Measurements from ENCODE around the gene MAP4K5. TPM values are rescaled to one million over a fixed set of nuclear protein-coding genes. Genes with fewer than 3 reads are reported as not detected.
A peak's percentile ranks its signal among the peaks of the same experiment; 100 is the strongest.

MAP4K5 gene
- total RNA-seq (2021; ENCODE audit: unreplicated experiment) (39.1 TPM), Bru-seq, nascent RNA (percentile 91 among the genes with signal in this experiment), BruChase-seq, experiment 1, labeled RNA remaining after a 6-hour chase (percentile 82 among the genes with signal in this experiment), BruChase-seq, experiment 2, labeled RNA remaining after a 2-hour chase (percentile 84 among the genes with signal in this experiment)
- 7.7 and 9.6 TPM in 2 replicates for polyA plus RNA-seq (2012)
- long read RNA-seq, partial matches to known transcripts, result 6 of 31 reads
- long read RNA-seq, other reads (novel, unspliced or antisense), result 25 of 31 reads

DNA sequence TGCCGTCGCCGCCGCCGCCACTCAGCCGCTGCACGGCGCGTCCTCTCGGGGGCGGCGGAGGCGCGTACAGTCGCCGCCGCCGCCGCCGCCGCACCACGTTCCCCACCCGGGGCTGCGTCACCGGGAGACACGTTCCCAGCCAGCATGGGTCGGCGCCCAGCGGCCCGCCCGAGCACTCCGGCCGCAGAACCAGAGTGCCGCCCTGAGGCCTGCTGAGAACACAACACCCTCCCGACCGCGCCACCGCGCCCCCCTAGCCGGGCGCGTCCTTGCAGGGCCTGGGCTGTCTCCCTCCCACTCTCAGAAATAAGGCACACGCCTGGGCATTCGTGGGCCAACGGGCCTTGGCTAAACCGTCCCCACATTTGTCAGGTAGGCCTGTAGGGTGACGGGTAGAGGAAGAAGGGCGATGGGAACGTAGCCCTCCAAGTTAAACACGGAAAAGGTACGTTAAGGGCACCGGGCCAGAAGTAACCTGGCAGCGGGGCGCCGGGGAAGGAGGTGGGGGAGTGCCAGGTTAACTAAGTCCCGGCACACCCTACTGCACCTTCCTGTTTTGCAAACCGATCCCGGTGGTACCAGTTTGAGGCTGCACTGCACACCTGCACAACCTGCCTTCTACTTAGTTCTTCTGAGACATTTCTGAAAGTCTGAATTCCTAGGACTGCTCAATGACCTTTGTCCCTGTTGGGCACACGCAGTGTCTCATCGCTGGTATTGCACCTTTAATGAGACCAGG, at the start of gene MAP4K5:
Gene MAP4K5 (minus strand): TSS at position 68 of the 739 bp plus-strand sequence. CDS start 520 bp downstream, outside the sequence.
- ChIA-PET POLR2A (interaction anchor here (0.6 to 0.9 kb wide), 2 partner anchors 203 to 211 kb away, joined by 3 read pairs; no protein-coding TSS in a partner anchor), CTCF (interaction anchor here (0.7 to 1.4 kb wide), 7 partner anchors 10 to 624 kb away, joined by 3 to 6 read pairs (median 3); no protein-coding TSS in a partner anchor), RAD21 (ENCODE audit: low non-redundant PET in 1 of 2, low total read pairs in 2 of 2, uncharacterized antibody in 2 of 2, unreplicated experiment in 2 of 2) (interaction anchor here (0.8 to 1.0 kb wide), 2 partner anchors 212 to 215 kb away, joined by 3 to 4 read pairs; no protein-coding TSS in a partner anchor)
- Histone ChIP-seq H3K9me2 (ENCODE audit: insufficient read depth) (no peaks in the 10 kb centered on the region), H3K27ac (ENCODE audit: low read depth, low read length) (peak within 1 kb of the TSS; percentile 88), H3K79me2 (ENCODE audit: insufficient read depth, low read length) (peaks cover 43% of the 10 kb centered on the region), H3K4me2 (ENCODE audit: low read length) (peak within 1 kb of the TSS; percentile 97), H3K36me3 (ENCODE audit: control insufficient read depth in 1 of 2, insufficient read depth in 2 of 2, low read length in 2 of 2) (no peaks in the 10 kb centered on the region), H2AFZ (ENCODE audit: low read depth, low read length, poor library complexity, severe bottlenecking) (peak within 1 kb of the TSS; percentile 94), H3K9ac (ENCODE audit: low read length) (peak within 1 kb of the TSS; percentile 89), H4K20me1 (ENCODE audit: insufficient read depth) (peaks cover 12% of the 10 kb centered on the region; the same call in 1 of the 2 replicates), H3K9me3 (ENCODE audit: control insufficient read depth in 1 of 2, insufficient read depth in 1 of 2, low read depth in 1 of 2, low read length in 2 of 2) (no peaks in the 10 kb centered on the region), H3K27me3 (ENCODE audit: insufficient read depth, low read length) (no peaks in the 10 kb centered on the region), H3K4me1 (ENCODE audit: control insufficient read depth in 1 of 2, insufficient read depth in 2 of 2, low read length in 2 of 2) (peaks cover 9 to 27% of the 10 kb centered on the region in 2 experiments; a peak in 3 of 4 replicates), H3K4me3 (replicated peaks in 1 of 2; ENCODE audit: low read depth in 1 of 2, low read length in 2 of 2) (peak within 1 kb of the TSS; percentile 76 to 81)
- no TSS peak for BruUV-seq (replicated peaks)
- intact Hi-C loops (cut with micrococcal nuclease), result loop anchor here (1.0 to 5.0 kb wide), 3 partner anchors 211 to 670 kb away; no protein-coding TSS in a partner anchor
- ATAC-seq (peak; percentile 94), DNase-seq (ENCODE audit: low read depth, low spot score) (peak; percentile 76)
- TF ChIP-seq, protein P1, sequence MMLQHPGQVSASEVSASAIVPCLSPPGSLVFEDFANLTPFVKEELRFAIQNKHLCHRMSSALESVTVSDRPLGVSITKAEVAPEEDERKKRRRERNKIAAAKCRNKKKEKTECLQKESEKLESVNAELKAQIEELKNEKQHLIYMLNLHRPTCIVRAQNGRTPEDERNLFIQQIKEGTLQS (IDR thresholded peaks at IDR 0.05), result no peak
- peak; percentile 56 for TF ChIP-seq POLR2A (IDR thresholded peaks at IDR 0.05; ENCODE audit: borderline replicate concordance, extremely low read depth, insufficient read depth, insufficient read length)
- TF ChIP-seq JUND (IDR thresholded peaks at IDR 0.05), result no peak
- TF ChIP-seq ZFX (IDR thresholded peaks at IDR 0.05), result no peak; the same call in 1 of the 2 replicates
- TF ChIP-seq, protein P2, sequence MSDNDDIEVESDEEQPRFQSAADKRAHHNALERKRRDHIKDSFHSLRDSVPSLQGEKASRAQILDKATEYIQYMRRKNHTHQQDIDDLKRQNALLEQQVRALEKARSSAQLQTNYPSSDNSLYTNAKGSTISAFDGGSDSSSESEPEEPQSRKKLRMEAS (IDR thresholded peaks at IDR 0.05), result peak; percentile 86
- peak; percentile 65 for TF ChIP-seq YY1 (IDR thresholded peaks at IDR 0.05; ENCODE audit: extremely low read depth, insufficient replicate concordance, low read depth, low read length)
- TF ChIP-seq SIN3A (IDR thresholded peaks at IDR 0.05; ENCODE audit: low read depth), result peak; percentile 70; the same call in 1 of the 2 replicates
- 0 out of 2 replicates have a peak, but pooled peaks have one; percentile 64 for TF ChIP-seq CBX3 (IDR thresholded peaks at IDR 0.05; ENCODE audit: low read depth)
- peak; percentile 62 for TF ChIP-seq TCF7L2 (IDR thresholded peaks at IDR 0.05; ENCODE audit: borderline replicate concordance, extremely low read depth, insufficient read depth, insufficient read length)
- TF ChIP-seq, protein P3, sequence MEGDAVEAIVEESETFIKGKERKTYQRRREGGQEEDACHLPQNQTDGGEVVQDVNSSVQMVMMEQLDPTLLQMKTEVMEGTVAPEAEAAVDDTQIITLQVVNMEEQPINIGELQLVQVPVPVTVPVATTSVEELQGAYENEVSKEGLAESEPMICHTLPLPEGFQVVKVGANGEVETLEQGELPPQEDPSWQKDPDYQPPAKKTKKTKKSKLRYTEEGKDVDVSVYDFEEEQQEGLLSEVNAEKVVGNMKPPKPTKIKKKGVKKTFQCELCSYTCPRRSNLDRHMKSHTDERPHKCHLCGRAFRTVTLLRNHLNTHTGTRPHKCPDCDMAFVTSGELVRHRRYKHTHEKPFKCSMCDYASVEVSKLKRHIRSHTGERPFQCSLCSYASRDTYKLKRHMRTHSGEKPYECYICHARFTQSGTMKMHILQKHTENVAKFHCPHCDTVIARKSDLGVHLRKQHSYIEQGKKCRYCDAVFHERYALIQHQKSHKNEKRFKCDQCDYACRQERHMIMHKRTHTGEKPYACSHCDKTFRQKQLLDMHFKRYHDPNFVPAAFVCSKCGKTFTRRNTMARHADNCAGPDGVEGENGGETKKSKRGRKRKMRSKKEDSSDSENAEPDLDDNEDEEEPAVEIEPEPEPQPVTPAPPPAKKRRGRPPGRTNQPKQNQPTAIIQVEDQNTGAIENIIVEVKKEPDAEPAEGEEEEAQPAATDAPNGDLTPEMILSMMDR (IDR thresholded peaks at IDR 0.05 in 2 of 3, conservative IDR thresholded peaks at IDR 0.05 in 1 of 3; ENCODE audit: borderline replicate concordance in 1 of 3, insufficient read depth in 1 of 3, low read depth in 2 of 3, low read length in 2 of 3), result peak; percentile 79 to 89 (median 83)
- peak; percentile 97 for TF ChIP-seq RAD21 (IDR thresholded peaks at IDR 0.05; ENCODE audit: low read depth)
